GM19463 (cell line): ENCODE results near the gene VSIG4.

Experiments
- ATAC-seq: cut with Tn5 transposase; IDR thresholded peaks from one replicate; pipeline ENCODE4 v1.9.1; 2021; ENCODE audit warnings: mild to moderate bottlenecking, moderate library complexity; ENCODE audit not compliant: unreplicated experiment

VSIG4 gene

GRCh38 chrX:66024570-66024969, 15.3 kb downstream of the VSIG4 start:
- ATAC-seq: no peak

- no peak for ATAC-seq
These were observed 15.8 kb downstream of the VSIG4 start for GRCh38 chrX:66024092-66024467.

- ATAC-seq: no peak
These were observed 16.3 kb downstream of the VSIG4 start for GRCh38 chrX:66023385-66024091.

- no peak for ATAC-seq
These were observed 17.1 kb downstream of the VSIG4 start for GRCh38 chrX:66022632-66023384.

GRCh38 chrX:66021765-66022631, 17.9 kb downstream of the VSIG4 start:
- ATAC-seq: no peak

GRCh38 chrX:66021401-66021764, 18.5 kb downstream of the VSIG4 start:
- ATAC-seq: no peak

- no peak for ATAC-seq
These were observed 19.1 kb downstream of the VSIG4 start for GRCh38 chrX:66020631-66021334.

- no peak for ATAC-seq
These were observed 19.9 kb downstream of the VSIG4 start for GRCh38 chrX:66019974-66020373.

- no peak for ATAC-seq
These were observed 20.6 kb downstream of the VSIG4 start for GRCh38 chrX:66019310-66019652.

GRCh38 chrX:66018585-66019309, 21.1 kb downstream of the VSIG4 start:
- ATAC-seq: no peak

GRCh38 chrX:66017659-66018170, 22.2 kb downstream of the VSIG4 start:
- no peak for ATAC-seq

GRCh38 chrX:66016905-66017658, 22.8 kb downstream of the VSIG4 start:
- no peak for ATAC-seq

GRCh38 chrX:66015900-66016689, 23.8 kb downstream of the VSIG4 start:
- peak; percentile 28 for ATAC-seq

GRCh38 chrX:66015152-66015831, 24.6 kb downstream of the VSIG4 start:
- ATAC-seq: peak; percentile 18

GRCh38 chrX:66014556-66014955, 25.3 kb downstream of the VSIG4 start:
- no peak for ATAC-seq

GRCh38 chrX:66014084-66014483, 25.8 kb downstream of the VSIG4 start:
- no peak for ATAC-seq

- no peak for ATAC-seq
These were observed 26.6 kb downstream of the VSIG4 start for GRCh38 chrX:66013194-66013816.

- ATAC-seq: peak; percentile 34
These were observed 27.8 kb downstream of the VSIG4 start for GRCh38 chrX:66012094-66012534.
